NCI-H748 (cell line): ENCODE results near the gene STRC.
"Not testable (repeated sequence)": the region's sequence is repeated elsewhere in the genome, so short reads cannot be mapped to it uniquely, and the experiment has no call there.

Experiments
- DNase-seq: peaks from one replicate; lab custom pipeline; 2025; ENCODE audit not compliant: unreplicated experiment; lab: John Stamatoyannopoulos, UW

The STRC gene

DNA sequence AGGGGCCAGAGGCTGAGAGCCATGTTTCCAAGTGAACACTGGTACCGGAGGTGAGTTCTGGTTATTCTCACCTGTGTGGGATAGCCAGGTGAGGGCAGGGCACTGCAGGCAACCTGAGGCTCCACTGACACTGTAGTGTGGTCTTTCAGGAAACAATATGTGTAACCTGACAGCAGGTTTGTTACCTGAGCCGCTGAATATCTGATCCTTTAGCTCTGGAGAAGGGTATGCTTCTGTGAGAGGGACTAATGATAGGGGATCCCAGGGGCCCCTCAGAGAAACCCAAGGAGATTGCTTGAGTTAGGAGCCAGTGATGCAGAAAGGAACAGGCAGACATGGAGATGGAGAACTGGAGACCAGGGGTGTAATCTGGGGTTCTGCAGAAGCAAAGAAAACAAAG lies at the start of gene STRC:
Gene STRC, minus strand, starts transcription at position 101 of the 400 bp plus-strand sequence. Its CDS starts 78 bp downstream, at position 23.
- DNase-seq = not testable (repeated sequence)

DNA sequence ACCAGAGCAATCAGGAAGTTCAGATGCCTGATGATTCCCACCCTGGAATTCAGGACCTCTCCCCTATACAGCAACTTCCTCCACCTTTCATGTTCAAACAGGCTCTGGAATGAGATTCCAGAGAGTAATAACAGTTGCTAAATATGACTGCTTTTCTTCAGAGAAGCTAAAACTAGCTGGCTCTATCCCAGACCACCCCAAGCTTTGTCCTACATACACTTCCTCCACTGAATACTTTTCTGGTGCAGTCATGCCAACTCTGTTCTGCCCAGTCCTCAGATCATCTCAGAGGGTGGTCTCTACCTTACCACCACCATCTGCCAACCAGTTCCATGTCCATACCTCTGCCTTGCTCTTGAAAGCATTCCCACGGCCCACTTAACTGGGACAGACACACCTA lies 47.6 kb upstream of the STRC start:
- not testable (repeated sequence) for DNase-seq

DNA sequence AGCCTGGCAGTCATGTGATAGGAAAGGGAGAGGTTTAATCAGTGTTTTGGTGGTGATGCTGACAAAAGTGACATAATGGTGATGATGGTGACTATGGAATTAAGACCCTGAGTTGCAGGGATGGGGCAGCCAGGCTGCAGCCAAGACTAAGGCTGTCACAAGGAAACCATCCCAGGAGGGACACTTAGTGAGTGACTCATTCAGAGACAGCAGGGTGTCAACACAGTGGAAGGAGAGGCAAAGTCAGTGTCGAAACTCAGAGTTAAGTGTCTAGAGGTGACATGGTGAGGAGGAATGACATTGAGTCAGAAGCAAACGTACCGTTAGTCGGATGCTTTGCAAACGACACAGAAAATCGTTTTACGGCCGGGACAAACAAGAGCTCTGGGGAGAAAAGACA lies 44.7 kb upstream of the STRC start:
- not testable (repeated sequence) for DNase-seq

DNA sequence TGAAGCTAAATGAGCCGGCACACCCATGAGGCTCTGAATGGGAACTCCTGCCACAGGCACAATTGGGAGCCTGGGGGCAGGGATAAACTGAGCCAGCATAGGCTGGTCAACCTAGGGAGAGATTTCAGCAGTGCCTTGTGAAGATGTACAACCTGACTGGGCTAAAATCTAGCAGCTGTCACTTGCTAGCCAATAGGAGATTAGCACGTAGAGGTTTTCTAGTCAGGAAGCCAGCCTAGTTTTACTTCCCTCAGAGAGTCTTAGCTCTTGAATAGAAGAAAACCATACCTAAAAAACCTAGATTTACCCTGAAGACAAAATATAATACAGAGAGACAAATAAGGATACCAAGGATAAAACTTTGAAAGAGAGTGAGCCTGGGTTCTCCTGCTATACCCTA lies 43.7 kb upstream of the STRC start:
- DNase-seq = not testable (repeated sequence)

DNA sequence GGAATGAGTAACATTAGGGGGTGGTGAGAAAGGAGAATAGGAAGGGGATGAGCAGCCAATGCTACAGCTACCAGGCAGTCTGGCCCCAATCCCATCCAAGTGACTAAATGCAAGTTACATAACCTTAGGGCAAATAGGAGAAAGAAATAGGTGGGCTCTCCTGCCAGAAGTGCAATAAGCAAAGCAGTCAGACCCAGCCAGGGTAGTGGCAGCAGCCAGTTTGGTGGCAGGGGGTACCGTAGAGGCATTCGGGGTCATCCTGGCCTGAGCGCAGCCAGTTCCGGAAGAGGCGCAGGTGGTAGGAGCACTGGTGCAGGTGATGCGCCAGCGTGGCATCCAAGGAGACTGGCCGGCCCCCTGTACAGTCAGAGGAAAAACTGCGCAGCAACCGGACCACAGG lies 41.1 kb upstream of the STRC start:
- not testable (repeated sequence) for DNase-seq

DNA sequence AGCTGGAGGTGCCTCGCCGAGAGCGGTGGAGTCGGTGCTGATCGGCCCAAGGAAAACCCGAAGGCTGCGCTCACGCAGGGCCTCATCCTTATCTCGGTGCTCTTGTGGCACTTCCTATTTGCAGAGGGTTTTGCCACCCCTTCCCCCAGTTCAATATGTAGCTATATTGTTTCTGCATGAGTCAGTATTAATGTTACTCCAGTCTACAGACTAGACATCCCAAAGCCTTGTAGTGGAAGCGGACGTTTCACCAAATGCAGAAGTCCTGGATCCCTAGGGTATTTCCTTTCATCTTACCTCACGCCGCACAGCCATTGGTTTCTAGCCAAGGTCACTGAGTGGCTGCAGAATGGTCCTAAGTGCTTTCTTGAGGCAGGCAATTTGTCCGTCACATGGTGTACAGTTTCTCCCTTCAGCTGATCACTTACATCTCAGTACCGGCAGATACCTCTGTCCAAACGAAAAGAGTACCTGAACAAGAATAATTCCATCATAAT lies 30.9 kb upstream of the STRC start:
- DNase-seq = not testable (repeated sequence)

DNA sequence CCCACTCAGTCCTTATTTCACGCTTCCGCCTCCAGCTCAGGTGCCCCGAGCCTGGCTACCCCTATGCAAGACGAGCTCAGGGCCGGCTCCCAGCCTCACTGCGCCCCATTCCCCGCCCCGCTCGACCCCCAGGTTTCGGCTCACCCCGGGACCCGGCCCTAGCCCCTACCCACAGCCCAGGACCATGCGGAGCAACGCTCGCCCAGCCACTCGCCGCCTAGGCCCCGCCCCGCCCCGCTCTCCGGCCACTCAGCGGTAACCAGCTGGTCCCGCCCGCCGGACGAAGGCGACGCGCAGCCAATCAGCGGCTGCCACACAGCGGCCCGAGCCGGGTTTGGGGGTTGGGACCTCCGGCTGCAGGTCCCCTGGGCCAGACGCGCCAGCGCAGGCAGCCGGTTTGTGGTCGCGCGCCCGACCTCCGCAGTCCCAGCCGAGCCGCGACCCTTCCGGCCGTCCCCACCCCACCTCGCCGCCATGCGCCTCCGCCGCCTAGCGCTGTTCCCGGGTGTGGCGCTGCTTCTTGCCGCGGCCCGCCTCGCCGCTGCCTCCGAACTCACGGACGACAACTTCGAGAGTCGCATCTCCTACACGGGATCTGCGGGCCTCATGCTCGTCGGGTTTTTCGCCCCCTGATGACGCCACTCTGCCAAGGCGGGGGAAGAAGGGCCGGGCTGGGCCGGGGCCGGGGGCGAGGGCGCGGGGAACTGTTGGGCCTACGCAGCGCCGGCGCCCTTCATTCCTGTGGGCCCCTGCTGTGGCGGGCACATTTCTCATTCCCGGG lies 30.2 kb upstream of the STRC start, which contains the start of gene CATSPER2:
Gene CATSPER2, minus strand, starts transcription at position 196 of the 781 bp plus-strand sequence. CDS start 783 bp downstream, outside the sequence.
- DNase-seq = no peak

DNA sequence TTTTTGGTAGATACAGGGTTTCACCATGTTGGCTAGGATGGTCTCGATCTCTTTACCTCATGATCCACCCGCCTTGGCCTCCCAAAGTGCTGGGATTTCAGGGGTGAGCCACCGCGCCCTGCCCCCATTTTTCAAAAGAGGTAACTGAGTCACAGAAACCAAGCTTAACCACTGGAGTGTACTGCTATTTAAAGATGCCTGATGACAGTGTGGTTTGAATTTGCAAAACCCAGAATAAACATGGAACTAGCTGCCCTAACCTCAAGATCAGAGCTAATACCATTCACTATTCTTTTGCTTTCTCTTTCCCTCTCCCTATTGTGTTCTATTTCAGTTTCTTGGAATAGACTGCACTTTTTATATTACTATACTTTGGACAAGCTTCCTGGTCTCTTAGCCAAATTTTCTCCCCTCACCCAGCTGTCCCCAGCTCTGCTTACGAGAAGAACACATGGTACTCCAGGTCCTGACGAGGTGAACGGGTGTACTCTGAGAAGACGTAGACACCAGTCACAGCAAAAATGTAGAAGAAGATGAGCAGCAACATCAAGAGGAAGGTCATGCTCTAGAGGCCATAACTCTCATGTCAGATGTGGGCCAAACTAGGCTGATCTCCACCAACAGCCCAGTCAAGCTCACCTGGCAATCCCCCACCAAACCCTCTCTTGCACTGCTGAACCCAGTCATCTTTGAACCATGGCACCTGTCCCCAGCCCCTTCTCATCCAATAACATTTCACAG lies 20.0 kb upstream of the STRC start:
- not testable (repeated sequence) for DNase-seq

DNA sequence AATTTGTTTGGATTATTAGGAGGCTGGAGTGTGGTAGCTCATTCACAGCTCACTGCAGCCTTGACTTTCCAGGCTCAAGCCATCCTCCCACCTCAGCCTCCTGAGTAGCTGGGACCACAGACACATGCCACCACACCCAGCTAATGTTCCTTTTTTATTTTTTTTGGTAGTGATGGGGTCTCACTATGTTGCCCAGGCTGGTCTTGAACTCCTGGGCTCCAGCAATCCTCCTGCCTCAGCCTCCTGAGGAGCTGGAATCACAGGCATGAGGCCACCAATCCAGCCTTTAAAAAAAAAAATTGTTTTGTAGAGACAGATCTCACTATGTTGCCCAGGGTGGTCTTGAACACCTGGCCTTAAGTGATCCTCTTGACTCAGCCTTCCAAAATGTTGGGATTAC lies 8.3 kb upstream of the STRC start:
- DNase-seq = not testable (repeated sequence)

DNA sequence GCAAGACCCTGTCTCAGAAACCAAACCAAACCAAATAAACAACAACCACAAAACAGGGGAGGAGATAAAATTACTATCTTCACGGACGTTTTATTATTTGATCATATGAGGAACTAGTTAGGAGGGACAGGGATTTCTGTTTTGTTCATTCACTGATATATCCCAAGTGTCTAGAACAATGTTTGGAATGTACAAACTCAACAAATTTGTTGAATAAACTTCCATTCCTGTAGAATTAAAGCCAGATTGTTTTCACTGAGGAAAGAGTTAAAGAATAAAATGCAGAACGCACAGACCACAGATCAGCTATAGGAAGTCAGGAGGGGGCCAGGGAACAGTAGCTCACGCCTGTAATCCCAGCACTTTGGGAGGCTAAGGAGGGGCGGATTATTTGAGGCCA lies 6.5 kb upstream of the STRC start:
- DNase-seq = no peak

DNA sequence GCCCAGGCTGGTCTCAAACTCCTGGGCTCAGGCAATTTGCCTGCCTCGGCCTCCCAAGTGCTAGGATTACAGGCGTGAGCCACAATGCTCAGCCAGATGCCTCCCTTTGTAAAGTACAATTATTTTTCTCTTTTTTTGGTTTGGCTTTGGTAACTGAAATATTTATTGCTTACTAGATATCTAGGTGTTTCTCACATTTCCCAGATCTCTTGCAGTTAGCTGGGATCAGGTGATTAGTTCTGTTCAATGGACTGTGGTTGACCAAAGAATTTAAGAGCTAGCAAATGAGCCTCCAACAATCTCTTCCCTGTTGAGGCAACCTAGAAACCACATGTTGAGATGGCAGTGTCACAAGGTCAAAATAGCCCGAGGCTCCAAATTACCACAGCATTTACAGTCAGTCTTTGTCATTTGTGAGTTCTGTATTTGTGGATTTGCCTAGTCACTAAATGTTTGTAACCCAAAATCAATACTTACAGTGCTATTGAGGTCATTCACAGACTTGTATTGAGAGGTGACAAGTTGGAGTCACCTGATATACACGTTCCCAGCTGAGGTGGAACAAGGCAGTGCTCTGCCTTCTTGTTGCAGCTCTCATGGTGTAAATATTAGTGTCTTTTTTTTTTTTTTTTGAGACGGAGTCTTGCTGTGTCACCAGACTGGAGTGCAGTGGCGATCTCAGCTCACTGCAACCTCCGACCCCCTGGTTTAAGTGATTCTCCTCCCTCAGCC lies 3.6 kb upstream of the STRC start:
- not testable (repeated sequence) for DNase-seq

DNA sequence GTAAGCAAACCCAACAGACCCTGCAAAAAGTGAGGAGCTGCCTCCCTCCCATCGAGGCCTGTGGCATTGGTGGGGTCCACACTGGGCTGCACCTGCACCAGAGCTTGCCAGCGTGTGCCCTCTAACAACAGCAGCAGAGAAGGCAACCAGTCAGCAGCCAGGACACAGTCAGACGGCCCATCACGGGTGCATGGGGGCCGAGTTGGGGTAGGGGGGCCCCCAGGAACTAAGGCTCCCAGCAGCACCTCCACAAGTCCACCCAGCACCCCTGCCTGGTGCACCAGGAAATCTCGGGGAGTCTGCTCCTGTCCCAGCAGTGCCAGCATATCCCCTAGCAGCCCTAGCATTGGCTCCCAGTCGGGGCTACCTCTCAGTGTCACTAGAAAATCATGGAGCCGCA lies 850 bp downstream of the STRC start:
- DNase-seq = not testable (repeated sequence)

DNA sequence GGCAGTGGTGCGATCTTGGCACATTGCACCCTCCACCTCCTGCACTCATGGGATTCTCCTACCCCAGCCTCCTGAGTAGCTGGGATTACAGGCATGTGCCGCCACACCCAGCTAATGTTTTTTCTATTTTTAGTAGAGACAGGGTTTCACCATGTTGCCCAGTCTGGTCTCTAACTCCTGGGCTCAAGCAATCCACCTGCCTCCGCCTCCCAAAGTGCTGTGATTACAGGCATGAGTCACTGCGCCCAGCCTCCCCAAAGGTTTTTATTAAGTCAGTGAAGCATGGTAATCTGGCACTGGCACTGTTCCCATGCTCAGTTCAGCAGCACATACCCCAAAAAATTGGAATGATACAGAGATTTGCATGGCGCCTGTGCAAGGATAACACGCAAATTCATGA lies 16.4 kb downstream of the STRC start:
- not testable (repeated sequence) for DNase-seq

DNA sequence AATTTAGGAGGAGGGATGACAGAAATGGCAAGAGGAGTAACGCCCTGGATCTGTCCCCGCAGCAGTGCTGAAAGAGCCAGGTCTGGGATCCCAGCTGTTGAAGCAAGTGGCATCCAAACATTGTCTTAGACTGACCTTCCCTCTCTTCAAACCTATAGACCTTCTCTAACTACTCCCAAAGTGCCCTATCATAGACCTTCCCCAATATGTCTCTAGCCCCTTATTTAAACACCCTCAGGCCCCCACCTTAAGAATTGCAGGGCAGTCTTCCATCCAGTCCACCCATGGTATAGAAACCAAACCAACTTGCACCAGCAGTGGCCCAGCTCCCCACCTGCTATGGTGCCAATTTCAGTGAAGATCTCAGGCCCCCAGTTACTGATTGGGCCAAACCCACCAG lies 18.4 kb downstream of the STRC start:
- not testable (repeated sequence) for DNase-seq

DNA sequence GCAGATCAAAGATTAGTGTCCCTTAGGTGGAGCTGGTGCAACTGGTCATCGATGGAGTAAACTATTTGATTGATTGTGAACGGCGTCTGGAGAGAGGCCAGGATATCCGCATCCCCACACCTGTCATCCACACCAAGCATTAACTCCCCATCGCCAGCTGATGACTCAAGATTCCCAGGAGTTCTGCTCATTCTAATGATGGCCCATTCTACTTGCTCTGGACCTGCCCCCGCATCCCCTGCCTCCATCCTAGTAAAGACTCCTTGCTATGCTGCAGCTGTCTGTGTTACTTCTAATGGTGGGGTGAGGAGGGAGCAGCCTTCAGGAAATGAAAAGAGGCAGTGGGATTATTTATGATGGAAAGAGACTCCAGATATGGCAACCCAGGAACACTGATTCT lies 19.5 kb downstream of the STRC start:
- not testable (repeated sequence) for DNase-seq

DNA sequence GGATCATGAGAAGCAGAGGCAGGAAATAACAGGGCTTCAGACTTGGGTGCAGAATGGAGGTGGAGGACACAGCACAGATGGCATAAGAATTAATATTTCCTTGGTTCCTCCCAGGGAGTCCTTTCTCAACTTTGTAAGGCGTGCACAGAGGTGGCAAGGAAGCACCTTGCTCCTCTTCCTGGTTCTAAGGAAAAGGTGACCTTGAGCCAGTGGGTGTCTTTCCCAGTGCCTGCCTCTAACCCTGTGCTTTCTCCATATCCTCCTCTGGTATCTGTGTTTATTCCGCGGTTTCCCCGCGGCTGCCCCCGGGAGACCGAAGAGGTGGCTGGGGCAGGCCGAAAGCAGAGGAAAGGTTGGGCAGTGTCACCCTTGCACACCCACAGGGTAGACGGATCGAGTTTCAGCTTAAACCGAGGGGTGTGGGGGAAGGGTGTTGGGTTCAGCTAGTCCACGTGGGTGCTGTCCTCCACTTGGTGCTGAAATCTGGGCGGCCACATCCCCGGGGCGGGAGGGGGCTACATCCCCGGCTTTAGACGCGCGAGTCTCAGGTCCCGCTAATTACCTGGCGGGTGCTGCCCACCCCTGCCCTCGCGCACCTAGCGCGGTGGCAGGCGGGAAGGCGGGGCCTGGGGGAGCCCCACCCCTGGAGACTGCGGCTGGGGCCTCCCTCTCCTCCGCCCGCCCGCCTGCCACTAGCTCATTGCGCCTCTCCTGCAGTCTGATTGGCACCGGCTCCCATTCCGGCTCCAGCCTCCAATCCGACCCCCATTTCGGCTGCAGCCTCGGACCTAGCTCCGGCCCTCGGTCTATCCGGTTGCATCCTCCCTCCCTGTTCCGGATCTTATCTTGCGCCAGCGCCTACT lies 25.0 kb downstream of the STRC start, which contains the start of gene CKMT1B:
Gene CKMT1B, plus strand, starts transcription at position 700 of the 863 bp plus-strand sequence. CDS start 192 bp downstream, outside the sequence.
- DNase-seq = not testable (repeated sequence)

DNA sequence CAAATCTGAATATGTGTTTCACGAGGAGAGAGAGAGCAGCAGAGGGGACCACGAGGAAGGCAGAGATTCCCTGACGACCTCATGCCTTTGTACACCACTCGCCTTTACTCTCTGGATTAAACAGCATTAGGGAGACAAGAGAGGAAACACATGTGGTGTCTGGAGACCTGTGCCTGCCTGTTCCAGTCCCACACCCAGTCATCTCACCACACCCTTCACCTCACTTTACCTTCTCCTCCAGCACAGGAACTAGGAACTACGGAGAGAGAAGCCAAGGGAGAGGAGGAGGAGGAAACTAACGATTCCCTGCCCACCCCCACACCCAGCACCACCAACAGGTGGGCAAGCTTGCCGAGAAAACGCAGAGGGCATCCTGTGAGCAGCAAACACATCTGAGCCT lies 25.8 kb downstream of the STRC start:
- not testable (repeated sequence) for DNase-seq

DNA sequence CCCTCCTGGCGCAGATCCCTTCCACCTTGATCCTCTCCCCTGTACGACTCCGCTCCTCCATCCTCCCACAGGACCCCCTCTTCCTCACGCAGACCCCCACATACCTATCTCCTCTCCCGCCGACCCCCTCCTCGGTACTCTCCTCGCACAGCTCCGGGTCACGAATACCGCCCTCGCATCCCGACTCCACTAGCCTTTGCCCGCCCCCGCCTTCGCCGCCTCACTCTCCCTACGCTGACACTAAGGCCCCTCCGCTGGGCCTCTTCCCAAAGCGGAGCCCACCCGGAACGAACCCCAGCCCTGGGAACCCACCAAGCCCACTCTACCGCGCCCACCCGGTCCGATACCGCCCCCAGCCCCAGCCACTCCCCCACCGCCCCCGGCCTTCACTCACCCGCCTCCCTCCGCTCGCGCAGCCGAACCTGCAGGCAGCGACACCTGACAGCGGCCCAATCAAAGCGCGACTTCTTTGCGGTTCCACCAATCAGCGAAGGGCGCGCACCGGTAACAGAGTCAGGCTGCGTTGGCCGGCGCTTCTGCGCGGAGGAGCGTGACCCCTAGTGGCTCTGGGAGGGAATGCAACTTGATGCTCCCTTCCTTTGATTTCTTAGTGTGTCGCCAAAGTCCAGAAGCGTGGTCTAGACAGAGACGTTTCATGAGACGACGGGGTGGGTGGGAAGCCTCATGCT lies 28.7 kb downstream of the STRC start, which contains the start of gene PPIP5K1:
Gene PPIP5K1, minus strand, starts transcription at position 431 of the 689 bp plus-strand sequence. CDS start 5,704 bp downstream, outside the sequence.
- DNase-seq = not testable (repeated sequence)

DNA sequence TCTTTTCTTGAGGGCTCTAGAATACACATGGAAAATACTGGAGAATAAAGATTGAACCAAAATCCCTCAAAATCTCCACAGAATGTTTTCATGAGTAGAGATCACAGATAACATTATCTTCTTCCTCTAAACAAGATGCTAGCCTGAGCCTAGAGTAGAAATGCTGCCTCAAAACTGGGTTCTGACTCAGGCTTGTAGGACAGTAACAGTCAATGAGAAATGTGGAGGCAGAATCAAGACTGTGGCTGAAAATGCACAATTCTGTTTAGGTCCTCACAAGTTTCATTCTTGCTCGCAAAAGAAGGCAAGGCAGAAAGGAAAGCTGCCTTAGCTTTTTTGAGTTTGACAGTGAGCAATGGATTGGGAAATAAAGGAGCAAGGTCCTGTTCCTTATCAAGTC lies 44.0 kb downstream of the STRC start:
- DNase-seq = not testable (repeated sequence)
